Ovary (tissue), 3 donors: ENCODE data around the gene DIO3.

Experiments used
- CTCF ChIP-seq, 3 donors: fragments of 450-650 bp in 2 of 3; fragments of 200-600 bp in 1 of 3; IDR thresholded peaks; one replicate each; pipeline versions ENCODE4 v1.5.1 to v1.8.0; 2016 to 2022; ENCODE audit warnings: antibody characterized with exemption in 3 of 3, mild to moderate bottlenecking in 1 of 3
- POLR2A ChIP-seq: fragments of 450-650 bp; IDR thresholded peaks from one replicate; pipeline ENCODE4 v1.6.1; 2017; ENCODE audit warnings: antibody characterized with exemption, mild to moderate bottlenecking, moderate library complexity
- donor health status: DM: no; HTN: no; CAD: no.

GRCh38 chr14:101561145-101561896 lies at the start of gene DIO3:
- no peak for TF ChIP-seq CTCF (IDR thresholded peaks at IDR 0.05)
- TF ChIP-seq POLR2A, result no peak
